ENCODE results near the gene NRG3.

DNA sequence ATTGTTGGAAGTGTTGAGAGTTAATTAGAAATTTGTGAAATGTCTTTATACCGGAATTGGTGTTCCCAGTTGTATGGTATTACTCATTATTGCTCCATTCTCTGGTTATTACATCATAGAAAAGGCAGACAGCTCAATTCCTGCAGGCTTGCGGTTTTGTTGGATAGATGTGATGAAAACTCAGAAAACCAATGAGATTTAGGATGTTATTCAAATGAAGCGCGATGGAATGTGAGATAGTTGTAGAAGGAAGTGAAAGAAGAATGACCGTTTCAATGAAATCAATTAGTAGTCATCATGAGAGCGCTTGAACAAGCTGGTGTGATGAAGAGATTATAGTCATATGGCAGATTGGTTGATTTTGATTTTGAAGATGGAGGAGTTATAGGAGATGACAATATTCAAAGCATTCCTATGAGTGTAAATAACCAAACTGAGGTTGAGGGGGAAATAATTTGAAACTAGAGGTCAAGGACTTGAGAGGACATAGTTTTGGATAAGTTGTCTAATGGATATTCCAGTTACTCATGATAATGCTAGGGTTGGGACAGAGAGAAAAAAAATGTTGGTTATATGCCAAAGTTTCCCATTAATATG lies 991.5 kb downstream of the NRG3 start:
- no peak for TF ChIP-seq POLR2A (IDR thresholded peaks at IDR 0.05; ENCODE audit: low read depth, low read length)
- TF ChIP-seq POLR2AphosphoS5 (IDR thresholded peaks at IDR 0.05; ENCODE audit: low read depth, low read length): no peak
- TF ChIP-seq TAF1 (IDR thresholded peaks at IDR 0.05; ENCODE audit: borderline replicate concordance, low read depth, low read length): no peak

Data from GM12892 (cell line).